MM.1S (cell line): ENCODE results near the gene TMEM178B.

Experiments
- DNase-seq: peaks from one replicate; pipeline ENCODE4 v3.0.0-alpha.2; 2015
- H2AFZ ChIP-seq: fragments of 300-600 bp; sonication (generic); 2 replicates; pipeline ENCODE4 v1.6.0; 2016; ENCODE audit warnings: antibody characterized with exemption, low read length
- H3F3A ChIP-seq: fragments of 300-600 bp; sonication (generic); 2 replicates; pipeline ENCODE4 v1.6.1; 2016; ENCODE audit warnings: mild to moderate bottlenecking, antibody characterized with exemption, low read length, moderate library complexity, mixed read lengths; ENCODE audit not compliant: insufficient read depth
- H3K27ac ChIP-seq: fragments of 300-600 bp; sonication (generic); 2 replicates; pipeline ENCODE4 v1.5.1; 2016; ENCODE audit warnings: mild to moderate bottlenecking, low read length
- H3K27me3 ChIP-seq: fragments of 300-600 bp; sonication (generic); replicated peaks from 2 replicates; pipeline ENCODE4 v1.6.0; 2016; ENCODE audit warnings: low read length; ENCODE audit not compliant: insufficient read depth
- H3K36me3 ChIP-seq: fragments of 300-600 bp; sonication (generic); replicated peaks from 2 replicates; pipeline ENCODE4 v1.6.1; 2016; ENCODE audit warnings: mild to moderate bottlenecking, low read length, mixed read lengths; ENCODE audit not compliant: insufficient read depth
- H3K4me1 ChIP-seq: fragments of 300-600 bp; sonication (generic); 2 replicates; pipeline ENCODE4 v1.6.1; 2016; ENCODE audit warnings: low read length, mixed read lengths
- H3K4me2 ChIP-seq: fragments of 300-600 bp; sonication (generic); 2 replicates; pipeline ENCODE4 v1.6.0; 2016; ENCODE audit warnings: low read depth, low read length
- H3K4me3 ChIP-seq: fragments of 300-600 bp; sonication (generic); 2 replicates; pipeline ENCODE4 v1.5.1; 2016; ENCODE audit warnings: low read length, mixed read lengths
- H3K79me2 ChIP-seq: fragments of 300-600 bp; sonication (generic); 2 replicates; pipeline ENCODE4 v1.6.1; 2016; ENCODE audit warnings: mixed run types, low read length, mixed read lengths
- H3K9ac ChIP-seq: fragments of 300-600 bp; sonication (generic); 2 replicates; pipeline ENCODE4 v1.6.1; 2016; ENCODE audit warnings: low read length, mixed read lengths
- H3K9me2 ChIP-seq: fragments of 300-600 bp; sonication (generic); replicated peaks from 2 replicates; pipeline ENCODE4 v1.6.1; 2016; ENCODE audit warnings: mild to moderate bottlenecking, low read length, mixed read lengths; ENCODE audit not compliant: insufficient read depth
- H3K9me3 ChIP-seq: fragments of 300-600 bp; sonication (generic); replicated peaks from 2 replicates; pipeline ENCODE4 v1.6.1; 2016; ENCODE audit warnings: mild to moderate bottlenecking, low read length, mixed read lengths; ENCODE audit not compliant: insufficient read depth
- H4K20me1 ChIP-seq: fragments of 300-600 bp; sonication (generic); 2 replicates; pipeline ENCODE4 v1.6.1; 2016; ENCODE audit warnings: mild to moderate bottlenecking, low read length, moderate library complexity, mixed read lengths; ENCODE audit not compliant: insufficient read depth
- EZH2 ChIP-seq: fragments of 300-600 bp; sonication (generic); optimal IDR thresholded peaks from 2 replicates; pipeline ENCODE3; 2017; ENCODE audit warnings: low read depth, mild to moderate bottlenecking, antibody characterized with exemption, low read length, mixed read lengths
- EZH2phosphoT487 ChIP-seq: fragments of 300-600 bp; sonication (generic); IDR thresholded peaks from 2 replicates; pipeline ENCODE4 v1.6.1; 2018; ENCODE audit warnings: antibody characterized with exemption, low read length
- TF ChIP-seq, protein P1 (sequence below): fragments of 300-600 bp; sonication (generic); IDR thresholded peaks from 2 replicates; pipeline ENCODE4 v1.5.1; 2016; ENCODE audit warnings: antibody characterized with exemption, low read length, mixed read lengths

Gene TMEM178B

DNA sequence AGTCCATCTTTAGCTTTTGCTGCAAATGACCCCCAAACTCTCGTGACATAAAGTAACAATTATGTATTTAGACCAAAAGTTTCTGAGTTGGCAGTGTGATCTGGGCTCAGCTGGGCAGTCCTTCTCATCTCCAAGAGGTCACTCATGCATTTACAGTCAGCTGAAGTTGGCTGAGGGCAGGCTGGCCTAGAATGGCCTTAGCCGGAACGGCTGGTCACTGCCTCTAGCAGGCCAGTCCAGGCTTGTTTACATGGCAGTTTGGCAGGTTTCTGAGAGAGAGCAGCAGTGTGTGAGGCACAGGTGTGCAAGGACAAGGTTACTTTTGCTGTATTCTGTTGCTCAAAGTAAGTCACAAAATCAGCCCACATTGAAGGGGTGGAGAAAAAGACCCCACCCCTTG is 277.3 kb downstream of the TMEM178B start:
- no peak overlapping the region for H2AFZ ChIP-seq

DNA sequence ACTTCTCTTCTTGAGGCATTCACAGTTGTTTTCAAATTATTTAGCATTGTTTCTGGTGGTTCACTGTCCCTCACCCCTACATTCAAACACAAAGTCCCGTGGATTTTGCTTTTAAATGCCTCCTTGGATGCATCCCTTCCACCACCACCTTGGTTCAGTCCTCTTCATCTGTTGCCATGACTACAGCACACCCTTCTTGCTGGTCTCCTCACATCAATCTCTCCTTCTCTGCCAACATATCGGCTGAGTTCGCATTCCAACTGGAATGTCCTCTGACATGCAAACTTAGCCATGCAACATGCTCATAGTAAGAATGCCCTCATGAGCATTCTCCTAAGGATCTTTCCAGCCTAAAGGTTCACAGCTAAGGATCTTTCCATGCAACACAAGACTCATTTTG is 279.1 kb downstream of the TMEM178B start:
- Histone ChIP-seq H3F3A (no peaks in the 10 kb centered on the region), H3K9me2 (no peaks in the 10 kb centered on the region), H3K4me2 (no peak overlapping the region), H3K36me3 (no peaks in the 10 kb centered on the region), H2AFZ (no peak overlapping the region), H3K9me3 (no peaks in the 10 kb centered on the region), H3K9ac (no peak overlapping the region), H3K4me1 (peaks cover 10% of the 10 kb centered on the region), H4K20me1 (no peaks in the 10 kb centered on the region), H3K79me2 (no peaks in the 10 kb centered on the region), H3K27ac (no peak overlapping the region), H3K27me3 (no peaks in the 10 kb centered on the region), H3K4me3 (no peak overlapping the region)
- TF ChIP-seq EZH2phosphoT487, result no peak
- TF ChIP-seq EZH2, result no peak
- TF ChIP-seq, protein P1, sequence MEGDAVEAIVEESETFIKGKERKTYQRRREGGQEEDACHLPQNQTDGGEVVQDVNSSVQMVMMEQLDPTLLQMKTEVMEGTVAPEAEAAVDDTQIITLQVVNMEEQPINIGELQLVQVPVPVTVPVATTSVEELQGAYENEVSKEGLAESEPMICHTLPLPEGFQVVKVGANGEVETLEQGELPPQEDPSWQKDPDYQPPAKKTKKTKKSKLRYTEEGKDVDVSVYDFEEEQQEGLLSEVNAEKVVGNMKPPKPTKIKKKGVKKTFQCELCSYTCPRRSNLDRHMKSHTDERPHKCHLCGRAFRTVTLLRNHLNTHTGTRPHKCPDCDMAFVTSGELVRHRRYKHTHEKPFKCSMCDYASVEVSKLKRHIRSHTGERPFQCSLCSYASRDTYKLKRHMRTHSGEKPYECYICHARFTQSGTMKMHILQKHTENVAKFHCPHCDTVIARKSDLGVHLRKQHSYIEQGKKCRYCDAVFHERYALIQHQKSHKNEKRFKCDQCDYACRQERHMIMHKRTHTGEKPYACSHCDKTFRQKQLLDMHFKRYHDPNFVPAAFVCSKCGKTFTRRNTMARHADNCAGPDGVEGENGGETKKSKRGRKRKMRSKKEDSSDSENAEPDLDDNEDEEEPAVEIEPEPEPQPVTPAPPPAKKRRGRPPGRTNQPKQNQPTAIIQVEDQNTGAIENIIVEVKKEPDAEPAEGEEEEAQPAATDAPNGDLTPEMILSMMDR, result no peak
- DNase-seq, result no peak

More for the DNA sequence above, 277.3 kb downstream of the TMEM178B start:
- no peak overlapping the region for H3K27ac ChIP-seq
- H4K20me1 ChIP-seq, result no peaks in the 10 kb centered on the region
- no peaks in the 10 kb centered on the region for H3K27me3 ChIP-seq
- no peak overlapping the region for H3K9ac ChIP-seq
- no peaks in the 10 kb centered on the region for H3F3A ChIP-seq
- TF ChIP-seq, protein P1, result no peak
- TF ChIP-seq EZH2phosphoT487 (no peak), EZH2 (no peak)
- H3K4me3 ChIP-seq, result no peak overlapping the region
- H3K9me2 ChIP-seq, result no peaks in the 10 kb centered on the region
- H3K36me3 ChIP-seq, result no peaks in the 10 kb centered on the region
- no peak for DNase-seq
- H3K4me2 ChIP-seq, result no peak overlapping the region
- no peaks in the 10 kb centered on the region for H3K9me3 ChIP-seq
- H3K79me2 ChIP-seq, result no peaks in the 10 kb centered on the region
- H3K4me1 ChIP-seq, result peaks cover 10% of the 10 kb centered on the region

DNA sequence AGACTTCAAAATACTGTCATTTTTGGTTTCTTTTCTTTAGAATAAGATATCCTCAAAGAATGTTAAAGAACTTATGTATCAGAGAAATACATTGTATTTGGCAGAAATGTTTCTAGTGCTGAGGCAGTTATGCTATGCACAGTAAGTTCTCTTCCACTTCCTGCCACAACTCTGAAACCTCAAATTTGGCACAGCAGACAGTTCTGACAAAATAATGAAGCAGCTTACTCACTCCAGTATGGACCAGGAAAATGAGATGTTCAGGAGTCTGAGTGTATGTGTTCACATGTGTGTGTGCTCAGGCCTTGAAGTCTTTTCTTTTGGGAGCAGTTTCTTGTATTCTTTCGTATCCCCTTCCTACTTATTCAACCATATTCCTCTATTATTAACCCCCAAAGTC is 280.4 kb downstream of the TMEM178B start:
- no peak overlapping the region for H3K4me2 ChIP-seq
- H2AFZ ChIP-seq, result no peak overlapping the region
- H3K27ac ChIP-seq, result peak overlapping the region; percentile 7; the same call in 1 of the 2 replicates
- no peaks in the 10 kb centered on the region for H3F3A ChIP-seq
- H3K4me1 ChIP-seq, result peaks cover 10% of the 10 kb centered on the region
- TF ChIP-seq EZH2 (no peak), EZH2phosphoT487 (no peak)
- TF ChIP-seq, protein P1, result no peak
- no peaks in the 10 kb centered on the region for H3K27me3 ChIP-seq
- H3K79me2 ChIP-seq, result no peaks in the 10 kb centered on the region
- no peaks in the 10 kb centered on the region for H3K9me3 ChIP-seq
- DNase-seq, result peak; percentile 56
- H3K9me2 ChIP-seq, result no peaks in the 10 kb centered on the region
- H3K36me3 ChIP-seq, result no peaks in the 10 kb centered on the region
- H3K9ac ChIP-seq, result no peak overlapping the region
- no peak overlapping the region for H3K4me3 ChIP-seq
- H4K20me1 ChIP-seq, result no peaks in the 10 kb centered on the region
